Left lobe of liver (tissue), 2 donors: ENCODE data around the gene ILK. TPM values are rescaled to one million over a fixed set of nuclear protein-coding genes. Genes with fewer than 3 reads are reported as not detected.

Experiments
- ATAC-seq: fragments of 200-7000 bp; cut with Tn5 transposase; one replicate; pipeline ENCODE4 v1.9.1; 2020; ENCODE audit warnings: mild to moderate bottlenecking, moderate library complexity
- DNase-seq: peaks from one replicate; pipeline ENCODE4 v3.0.0-alpha.2; 2020; ENCODE audit warnings: low spot score
- total RNA-seq: library from RNA; stranded (reverse); gene quantifications from one replicate; pipeline ENCODE4 v1.2.1, GENCODE V29; 2021
- donor health status: DM: no; HTN: no; CAD: no; lungs with moderate emphysema.
- donor health status: DM: no; HTN: yes; CAD: no.

ILK gene
- total RNA-seq, 1 donor from 2014 or later, result 41.1 TPM

- DNase-seq, result peak; percentile 92
- peak; percentile 97 for ATAC-seq
These were observed 15.6 kb downstream of the ILK start, which contains the start of gene TPP1 for GRCh38 chr11:6619004-6619745. TPP1 (minus strand) TSS chr11:6619422; CDS start chr11:6619400, 22 bp downstream.

- DNase-seq, result no peak
- no peak for ATAC-seq
These were observed 17.1 kb downstream of the ILK start for GRCh38 chr11:6620636-6621035.

- DNase-seq (no peak), ATAC-seq (no peak)
These were observed 18.2 kb downstream of the ILK start for GRCh38 chr11:6621711-6622211.

GRCh38 chr11:6622261-6623171, 18.9 kb downstream of the ILK start:
- no peak for DNase-seq
- ATAC-seq, result no peak

- no peak for DNase-seq
These were observed 20.1 kb downstream of the ILK start for GRCh38 chr11:6623391-6624363.

GRCh38 chr11:6625156-6625831, 21.7 kb downstream of the ILK start:
- no peak for ATAC-seq

More at GRCh38 chr11:6623391-6624363, 20.1 kb downstream of the ILK start:
- ATAC-seq, result no peak

GRCh38 chr11:6625832-6626420, 22.4 kb downstream of the ILK start:
- no peak for DNase-seq
- ATAC-seq, result no peak

More at GRCh38 chr11:6625156-6625831, 21.7 kb downstream of the ILK start:
- DNase-seq, result no peak

- ATAC-seq (no peak), DNase-seq (peak; percentile 40)
These were observed 23.6 kb downstream of the ILK start for GRCh38 chr11:6626971-6627761.

GRCh38 chr11:6627762-6628241, 24.2 kb downstream of the ILK start:
- ATAC-seq, result no peak
- no peak for DNase-seq

GRCh38 chr11:6628526-6628925, 25.0 kb downstream of the ILK start:
- DNase-seq, result peak; percentile 33
- ATAC-seq, result no peak

GRCh38 chr11:6629573-6629891, 26.0 kb downstream of the ILK start:
- ATAC-seq (no peak), DNase-seq (no peak)

- ATAC-seq (peak; percentile 25), DNase-seq (no peak)
These were observed 26.5 kb downstream of the ILK start for GRCh38 chr11:6629892-6630631.

- DNase-seq, result peak; percentile 40
- no peak for ATAC-seq
These were observed 27.2 kb downstream of the ILK start for GRCh38 chr11:6630632-6631291.

GRCh38 chr11:6631361-6631890, 27.9 kb downstream of the ILK start:
- DNase-seq (no peak), ATAC-seq (no peak)

- ATAC-seq (no peak), DNase-seq (no peak)
These were observed 28.8 kb downstream of the ILK start for GRCh38 chr11:6632116-6633073.
